HG03354 (cell line): Measurements from ENCODE around the gene ZFP36.
"Not testable (repeated sequence)": the region's sequence is repeated elsewhere in the genome, so short reads cannot be mapped to it uniquely, and the experiment has no call there.

Experiments
- ATAC-seq: cut with Tn5 transposase; IDR thresholded peaks from one replicate; pipeline ENCODE4 v1.9.1; 2021; ENCODE audit warnings: mild to moderate bottlenecking; ENCODE audit not compliant: unreplicated experiment, poor library complexity, severe bottlenecking

ZFP36 gene

GRCh38 chr19:39435499-39436349, 29.1 kb downstream of the ZFP36 start, which contains the start of gene RPS16:
Gene RPS16 (minus strand): TSS chr19:39435949. CDS start chr19:39435895, 54 bp downstream.
- ATAC-seq, result peak; percentile 78

GRCh38 chr19:39436350-39436716, 29.7 kb downstream of the ZFP36 start:
- ATAC-seq, result no peak

- no peak for ATAC-seq
Measured at GRCh38 chr19:39438270-39438934, 31.8 kb downstream of the ZFP36 start.

GRCh38 chr19:39444598-39445195, 38.0 kb downstream of the ZFP36 start:
- no peak for ATAC-seq

GRCh38 chr19:39445196-39446111, 38.8 kb downstream of the ZFP36 start, which contains the start of gene SUPT5H:
Gene SUPT5H (plus strand): TSS chr19:39445582. CDS start chr19:39445891, 309 bp downstream.
- peak; percentile 85 for ATAC-seq

GRCh38 chr19:39446365-39447084, 39.9 kb downstream of the ZFP36 start:
- ATAC-seq, result no peak

- peak; percentile 41 for ATAC-seq
Measured at GRCh38 chr19:39448271-39448670, 41.6 kb downstream of the ZFP36 start.

GRCh38 chr19:39449116-39449797, 42.6 kb downstream of the ZFP36 start:
- ATAC-seq, result no peak

- ATAC-seq, result not testable (repeated sequence)
Measured at GRCh38 chr19:39451257-39451656, 44.6 kb downstream of the ZFP36 start.
